Heart left ventricle (tissue), 13 donors: ENCODE measurements around the gene TBL1X.

Experiments
- CTCF ChIP-seq, 12 donors: fragments of 200-600 bp; sonication (generic) in 4 of 12; IDR thresholded peaks; one replicate each; pipeline versions ENCODE4 v1.5.0 to v1.8.0; 2018 to 2022; ENCODE audit warnings: antibody characterized with exemption in 12 of 12, mild to moderate bottlenecking in 5 of 12
- POLR2A ChIP-seq, 2 donors: fragments of 450-650 bp; IDR thresholded peaks; one replicate each; pipeline ENCODE4 v1.6.1; 2017; ENCODE audit warnings: antibody characterized with exemption in 2 of 2, mild to moderate bottlenecking in 2 of 2, moderate library complexity in 2 of 2
- donor health status: ischemic (EF 13 %, LVEDD 7.1; RV severe dilation, severe dysfunction).
- donor health status: DM: no; HTN: yes; CAD: no.
- donor health status: DM: no; HTN: no; CAD: no.
- donor health status: ischemic (EF 25% LVEDD 6.9; RV normal size, moderate dysfunction).
- donor health status: ischemic (EF 25% LVEDD 5.7; RV mildly dilated, moderate dysfunction).
- donor health status: ischemic (EF 35%, LVEDD 5.7; RV mildly dilated, moderate dysfunction).
- donor health status: nonischemic (EF 11% LVEDD 7.7; RV severe dilation, severe dysfunction).
- donor health status: DM: yes; HTN: yes; CAD: no.
- donor health status: PGD.
- donor health status: ischemic (EF 29% LVEDD 5.4; RV normal size, mild dysfunction).
- donor health status: nonischemic (EF 23%, LVEDD 6.1; RV moderate dilation, normal function).

- TF ChIP-seq CTCF (IDR thresholded peaks at IDR 0.05), result no peak
- TF ChIP-seq POLR2A (IDR thresholded peaks at IDR 0.05), result no peak
Measured at GRCh38 chrX:9646471-9647224, 181.8 kb downstream of the TBL1X start.
